Hematopoietic multipotent progenitor cell treated with erythropoietin and hydrocortisone succinate and interleukin-3 and kit ligand, for 17 days (in vitro differentiated cells): ENCODE measurements around the gene CMBL.
"Not testable (repeated sequence)": the region's sequence is repeated elsewhere in the genome, so short reads cannot be mapped to it uniquely, and the experiment has no call there.

ENCODE experiments used
- DNase-seq: peaks from one replicate; pipeline ENCODE4 v3.0.0-alpha.2; 2015; ENCODE audit warnings: low spot score

CMBL gene

GRCh38 chr5:10333154-10334006, 25.7 kb upstream of the CMBL start:
- DNase-seq = no peak

GRCh38 chr5:10332301-10332700, 24.6 kb upstream of the CMBL start:
- DNase-seq = no peak

- DNase-seq = no peak
These were observed 23.7 kb upstream of the CMBL start for GRCh38 chr5:10331341-10331796.

- DNase-seq = no peak
These were observed 23.0 kb upstream of the CMBL start for GRCh38 chr5:10330511-10331230.

GRCh38 chr5:10329820-10330481, 22.2 kb upstream of the CMBL start:
- no peak for DNase-seq

GRCh38 chr5:10329446-10329819, 21.7 kb upstream of the CMBL start:
- DNase-seq = no peak

GRCh38 chr5:10328323-10328722, 20.6 kb upstream of the CMBL start:
- no peak for DNase-seq

- no peak for DNase-seq
These were observed 17.0 kb upstream of the CMBL start for GRCh38 chr5:10324518-10325370.

GRCh38 chr5:10323588-10324488, 16.1 kb upstream of the CMBL start:
- DNase-seq = peak; percentile 24

GRCh38 chr5:10321882-10322281, 14.2 kb upstream of the CMBL start:
- no peak for DNase-seq

GRCh38 chr5:10320793-10321192, 13.1 kb upstream of the CMBL start:
- DNase-seq = no peak

- DNase-seq = peak; percentile 73
These were observed 11.6 kb upstream of the CMBL start for GRCh38 chr5:10319202-10319851.

- DNase-seq = peak; percentile 26
These were observed 10.4 kb upstream of the CMBL start for GRCh38 chr5:10317825-10318682.

GRCh38 chr5:10315824-10316509, 8.3 kb upstream of the CMBL start:
- no peak for DNase-seq

GRCh38 chr5:10315201-10315600, 7.5 kb upstream of the CMBL start:
- no peak for DNase-seq

- DNase-seq = no peak
These were observed 4.1 kb upstream of the CMBL start for GRCh38 chr5:10311595-10312425.

GRCh38 chr5:10310835-10311570, 3.3 kb upstream of the CMBL start:
- DNase-seq = not testable (repeated sequence)
